Stimulated activated CD4-positive, alpha-beta T cell treated with anti-CD3 and anti-CD28 coated beads, TNF-alpha, amount 100 ng/mL, for 24 hours (primary cell): ENCODE measurements around the gene FARP2.
"Not testable (repeated sequence)": the region's sequence is repeated elsewhere in the genome, so short reads cannot be mapped to it uniquely, and the experiment has no call there.

Experiments
- DNase-seq, 3 experiments: peaks; one replicate each; pipeline ENCODE4 v3.0.0-alpha.2; 2020; ENCODE audit warnings: low read depth in 3 of 3

Gene FARP2

DNA sequence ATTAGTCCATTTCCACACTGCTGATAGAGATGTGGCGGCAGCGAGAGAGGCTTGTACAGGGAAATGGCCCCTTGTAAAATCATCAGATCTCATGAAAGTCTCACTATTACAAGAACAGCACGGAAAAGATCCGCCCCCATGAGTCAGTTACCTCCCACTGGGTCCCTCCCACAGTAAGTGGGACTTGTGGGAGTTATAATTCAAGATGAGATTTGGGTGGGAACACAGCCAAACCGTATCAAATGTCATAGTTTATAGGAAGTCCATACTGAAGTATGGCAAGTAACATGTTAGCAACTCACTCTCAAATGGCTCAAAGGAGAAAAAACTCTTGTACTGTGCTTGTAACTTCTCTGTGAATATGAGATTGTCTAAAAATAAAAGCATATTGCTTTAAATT is 56.1 kb downstream of the FARP2 start:
- DNase-seq = no peak

DNA sequence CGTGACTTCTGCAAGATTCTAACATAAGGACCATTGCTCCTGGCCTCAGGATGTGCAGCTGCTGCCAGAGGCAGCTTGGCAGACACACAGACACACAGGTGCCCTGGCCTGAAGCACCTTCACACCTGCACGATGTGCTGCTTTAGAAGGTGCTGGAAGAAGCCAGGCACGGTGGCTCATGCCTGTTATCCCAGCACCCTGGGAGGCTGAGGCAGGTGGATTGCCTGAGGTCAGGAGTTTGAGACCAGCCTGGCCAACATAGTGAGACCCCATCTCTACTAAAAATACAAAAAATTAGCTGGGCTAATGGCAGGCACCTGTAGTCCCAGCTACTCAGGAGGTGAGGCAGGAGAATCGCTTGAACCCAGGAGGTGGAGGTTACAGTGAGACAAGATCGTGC is 57.4 kb downstream of the FARP2 start:
- not testable (repeated sequence) for DNase-seq

GRCh38 chr2:241413929-241414580 is 58.0 kb downstream of the FARP2 start:
- no peak for DNase-seq

- DNase-seq = no peak
These were observed 59.1 kb downstream of the FARP2 start for GRCh38 chr2:241415196-241415595.

DNA sequence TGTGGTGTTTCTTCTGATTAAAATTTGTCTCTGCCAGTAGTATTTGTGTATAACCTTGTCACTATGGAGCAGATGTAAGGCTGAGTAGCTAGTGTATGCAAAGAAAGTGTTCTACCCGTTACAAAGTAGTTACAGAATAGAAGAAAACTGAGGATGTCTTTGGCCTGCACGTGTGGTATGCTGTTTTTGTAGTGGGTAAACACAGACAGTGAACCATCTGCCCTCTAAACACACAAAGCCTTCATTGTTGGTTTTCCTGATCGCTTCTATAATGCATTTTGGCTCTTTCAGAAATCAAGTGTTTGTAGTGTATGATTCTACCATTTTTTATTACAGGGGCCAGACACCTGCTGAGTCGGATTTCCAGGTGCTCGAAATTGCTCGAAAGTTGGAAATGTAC is 61.5 kb downstream of the FARP2 start:
- no peak for DNase-seq

DNA sequence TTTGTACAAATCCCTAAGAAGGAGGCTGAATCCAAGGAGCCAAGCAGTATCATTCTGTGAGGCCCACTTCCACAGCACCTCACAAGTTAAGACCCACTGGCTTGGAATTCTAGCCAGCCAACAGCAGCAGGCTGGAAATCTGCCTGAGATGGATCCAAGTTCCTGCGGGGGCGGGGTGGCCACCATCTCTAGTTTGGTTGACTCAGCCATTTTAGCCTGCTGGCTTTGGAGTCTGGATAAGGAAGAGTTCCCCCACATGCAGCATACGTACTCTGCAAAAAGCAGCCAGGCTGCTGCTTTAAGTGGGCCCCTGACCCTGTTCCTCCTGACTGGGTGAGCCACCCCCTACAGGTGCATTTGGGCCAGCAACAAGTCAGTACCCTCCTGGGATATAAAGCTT is 65.2 kb downstream of the FARP2 start:
- no peak for DNase-seq

DNA sequence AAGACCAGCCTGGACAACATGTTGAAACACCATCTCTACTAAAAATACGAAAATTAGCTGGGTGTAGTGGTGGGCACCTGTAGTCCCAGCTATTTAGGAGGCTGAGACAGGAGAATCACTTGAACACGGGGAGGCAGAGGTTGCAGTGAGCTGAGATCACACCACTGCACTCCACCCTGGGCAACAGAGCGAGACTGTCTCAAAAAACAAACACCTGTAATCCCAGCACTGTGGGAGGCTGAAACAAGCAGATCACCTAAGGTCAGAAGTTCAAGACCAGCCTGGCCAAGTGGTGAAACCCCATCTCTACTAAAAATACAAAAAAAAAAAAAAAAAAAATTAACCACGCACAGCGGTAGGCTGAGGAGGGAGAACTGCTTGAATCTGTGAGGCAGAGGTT is 65.9 kb downstream of the FARP2 start:
- DNase-seq = not testable (repeated sequence)

GRCh38 chr2:241422350-241422749 is 66.3 kb downstream of the FARP2 start:
- DNase-seq = no peak

GRCh38 chr2:241423489-241423888 is 67.4 kb downstream of the FARP2 start:
- not testable (repeated sequence) for DNase-seq

GRCh38 chr2:241425368-241425767 is 69.3 kb downstream of the FARP2 start:
- DNase-seq = no peak

DNA sequence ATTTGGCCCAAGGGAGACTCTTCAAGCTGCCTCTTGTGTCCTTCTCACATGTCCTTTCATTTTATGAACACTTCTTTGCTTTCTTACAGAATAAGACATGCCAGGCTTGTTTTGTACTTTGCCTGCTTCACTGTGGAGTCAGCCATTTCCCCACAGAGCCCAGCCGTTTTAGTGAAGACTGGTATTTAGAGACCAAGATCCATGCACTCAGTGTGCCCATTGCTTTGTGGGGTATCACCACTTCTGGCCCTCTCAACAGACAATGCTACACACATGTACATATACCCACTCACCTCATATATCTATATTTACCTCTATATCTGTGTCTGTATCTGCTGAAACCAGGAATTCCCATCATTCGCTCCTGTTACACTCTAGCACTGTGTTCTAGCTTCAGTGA is 74.1 kb downstream of the FARP2 start:
- DNase-seq = no peak

- DNase-seq = no peak
These were observed 76.9 kb downstream of the FARP2 start for GRCh38 chr2:241432824-241433448.

GRCh38 chr2:241437179-241437578 is 81.1 kb downstream of the FARP2 start:
- no peak for DNase-seq

DNA sequence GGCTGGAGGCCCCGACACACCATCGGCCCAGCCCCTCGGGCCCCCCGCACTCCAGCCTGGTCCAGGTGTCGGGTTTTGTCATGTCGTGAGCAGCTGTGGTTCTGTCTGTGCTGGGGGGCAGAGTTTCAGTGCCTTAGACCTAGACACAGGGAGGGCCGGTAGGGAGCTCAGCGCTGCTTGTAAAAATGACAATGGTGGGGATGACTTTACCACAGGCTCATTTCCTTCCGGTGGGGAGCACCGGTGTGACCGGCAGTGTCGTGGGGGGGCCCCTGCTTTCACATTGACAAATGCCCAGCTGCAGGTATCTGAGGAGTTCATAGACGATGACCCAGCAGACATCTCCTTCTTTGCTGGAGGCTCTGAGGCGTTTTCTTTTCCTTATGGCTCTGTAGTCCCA is 85.4 kb downstream of the FARP2 start:
- DNase-seq = no peak

DNA sequence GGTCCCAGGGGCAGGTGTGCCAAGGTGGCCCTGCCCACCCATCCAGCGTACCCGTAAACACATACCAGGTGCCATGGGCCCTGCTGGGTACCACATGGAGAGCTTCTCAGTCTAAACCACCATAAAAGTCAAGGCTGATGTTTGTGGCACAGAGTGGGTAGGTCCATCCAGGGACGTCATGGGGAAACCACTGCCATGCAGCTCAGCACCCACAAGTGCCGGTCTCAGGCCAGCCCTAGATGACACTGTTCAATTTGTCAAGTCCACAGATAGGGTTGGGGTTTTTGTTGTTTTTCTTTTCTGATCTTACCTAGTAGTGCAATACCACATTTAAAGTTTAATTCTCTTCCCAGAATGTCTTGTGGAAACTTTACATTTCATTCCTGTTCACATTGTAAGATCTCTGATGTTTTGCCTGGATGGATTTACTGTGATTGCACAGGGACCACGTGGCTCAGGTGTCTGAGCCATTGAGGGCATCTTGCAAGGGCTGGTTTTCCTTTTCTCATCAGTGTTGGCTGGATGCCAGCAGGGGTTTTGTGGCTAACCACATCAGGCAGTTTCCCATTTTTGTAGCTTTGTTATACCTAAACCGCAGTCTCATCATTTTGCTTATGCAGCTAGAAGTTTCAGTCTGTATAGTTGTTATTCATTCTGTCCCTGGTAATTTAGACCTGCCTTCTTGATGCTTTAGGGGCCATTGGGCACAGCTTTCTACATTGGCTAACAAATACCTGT is 87.6 kb downstream of the FARP2 start:
- peak; percentile 88 to 93 (median 90) for DNase-seq

DNA sequence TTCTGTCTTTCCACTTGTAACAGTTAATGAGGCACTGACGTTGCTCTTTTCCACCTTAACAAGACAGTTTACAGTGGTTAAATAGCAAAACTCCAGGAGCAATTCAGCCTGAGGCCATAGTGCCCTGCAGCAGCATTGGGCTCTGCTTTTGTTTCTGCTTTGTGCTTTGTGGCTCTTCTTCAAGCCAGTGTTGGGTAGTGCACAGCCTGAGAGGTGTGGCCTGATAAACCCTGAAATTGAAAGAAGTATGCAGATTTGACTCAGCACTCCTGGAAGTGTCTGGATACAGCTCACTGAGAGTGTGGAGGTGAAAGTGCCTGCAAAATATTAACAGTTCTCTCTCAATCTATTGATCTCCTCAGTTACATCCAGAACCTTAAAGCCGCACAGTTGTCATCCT is 89.3 kb downstream of the FARP2 start:
- no peak for DNase-seq

DNA sequence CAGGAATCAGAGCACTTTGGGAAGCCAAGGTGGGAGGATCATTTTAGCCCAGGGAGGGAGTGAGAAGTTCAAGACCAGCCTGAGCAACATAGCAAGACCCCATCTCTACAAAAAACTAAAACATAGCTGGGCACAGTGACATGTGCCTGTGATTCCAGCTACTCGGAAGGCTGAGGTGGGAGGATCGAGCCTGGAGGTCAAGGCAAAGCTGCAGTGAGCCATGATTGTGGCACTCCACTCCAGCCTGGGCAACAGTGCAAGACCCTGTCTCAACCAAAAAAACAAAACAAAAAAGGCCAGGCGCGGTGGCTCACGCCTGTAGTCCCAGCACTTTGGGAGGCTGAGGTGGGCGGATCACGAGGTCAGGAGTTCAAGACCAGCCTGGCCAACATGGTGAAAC is 94.0 kb downstream of the FARP2 start:
- not testable (repeated sequence) for DNase-seq

- DNase-seq = no peak
These were observed 95.9 kb downstream of the FARP2 start for GRCh38 chr2:241451840-241452506.

DNA sequence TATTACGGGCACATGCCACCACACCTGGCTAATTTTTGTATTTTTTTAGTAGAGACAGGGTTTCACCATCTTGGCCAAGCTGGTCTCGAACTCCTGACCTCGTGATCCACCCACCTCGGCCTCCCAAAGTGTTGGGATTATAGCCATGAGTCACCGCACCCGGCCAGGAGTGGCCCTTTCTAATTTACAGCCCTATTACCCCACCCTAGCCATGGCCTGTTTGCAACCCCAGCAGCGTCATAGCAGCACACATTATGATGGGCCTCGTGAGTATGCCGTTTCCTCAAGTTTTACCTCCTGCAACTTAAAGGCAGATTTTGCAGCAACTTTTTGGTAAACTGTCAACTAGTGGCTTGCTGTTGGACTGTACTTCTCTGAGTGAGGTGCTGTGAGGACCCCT is 97.8 kb downstream of the FARP2 start:
- not testable (repeated sequence) for DNase-seq

DNA sequence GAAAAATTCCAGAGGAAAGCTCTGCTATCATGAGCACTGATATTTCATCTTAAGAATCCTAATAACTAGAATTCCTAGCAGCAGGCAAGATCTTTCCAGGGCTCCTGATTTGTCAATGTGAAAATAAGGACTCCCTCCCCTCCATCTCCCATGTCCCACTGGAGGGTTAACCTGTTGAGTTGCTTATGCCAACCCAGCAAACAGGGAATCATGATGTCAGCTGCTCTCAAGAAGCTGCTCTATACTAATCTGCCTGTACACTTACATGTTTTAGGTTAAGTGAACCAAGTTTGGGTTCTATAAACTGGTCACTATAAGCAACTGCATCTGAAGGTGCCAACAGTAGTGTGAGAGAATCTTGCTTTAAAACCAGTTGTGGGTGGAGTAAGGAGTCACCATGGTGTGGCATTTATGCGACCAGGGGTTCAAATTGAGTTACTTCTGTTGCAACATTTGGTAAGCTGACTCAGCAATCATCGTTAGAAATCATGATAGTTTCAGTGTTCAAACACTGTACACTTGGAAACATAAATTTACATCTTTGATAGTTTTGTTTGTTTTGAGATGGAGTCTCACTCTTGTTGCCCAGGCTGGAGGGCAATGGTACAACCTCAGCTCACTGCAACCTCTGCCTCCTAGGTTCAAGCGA is 98.9 kb downstream of the FARP2 start:
- no peak for DNase-seq

DNA sequence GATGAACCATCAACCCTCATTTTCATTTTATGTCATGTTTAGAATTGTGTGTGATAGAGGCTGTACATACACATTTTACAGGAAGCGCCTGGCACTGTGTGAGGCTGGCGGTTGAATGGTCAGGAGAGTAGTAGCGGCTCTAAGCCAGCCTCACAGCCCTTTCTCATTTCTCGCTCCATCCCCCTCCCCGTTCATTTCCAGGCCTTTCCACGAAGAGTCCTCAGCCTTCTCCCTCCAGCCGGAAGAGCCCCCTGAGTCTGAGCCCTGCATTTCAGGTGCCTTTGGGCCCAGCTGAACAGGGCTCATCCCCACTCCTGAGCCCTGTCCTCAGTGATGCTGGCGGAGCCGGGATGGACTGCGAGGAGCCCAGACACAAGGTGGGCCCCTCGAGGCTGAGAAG is 100.5 kb downstream of the FARP2 start:
- DNase-seq = no peak

DNA sequence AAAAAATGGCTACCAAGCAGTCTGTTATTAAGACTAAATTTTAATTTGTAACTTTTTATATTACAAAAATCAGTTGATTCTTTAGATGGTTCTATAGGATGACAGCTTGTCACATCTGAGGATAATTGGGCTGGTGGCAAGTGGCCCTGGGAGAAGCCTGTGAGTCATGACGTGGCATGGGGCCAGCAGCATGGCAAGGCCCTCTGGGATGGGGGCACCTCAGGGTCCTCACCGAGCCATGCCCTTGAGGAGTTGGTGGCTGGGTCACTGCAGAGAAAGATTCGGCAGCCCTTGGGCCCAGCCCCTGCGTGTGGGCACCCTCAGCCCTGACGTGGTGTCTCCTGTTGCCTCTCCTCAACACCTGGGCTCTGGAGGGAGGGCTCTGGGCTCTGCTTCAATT is 102.6 kb downstream of the FARP2 start:
- DNase-seq = no peak
